HCT116 (cell line): ENCODE data around the gene EIPR1. TPM values are rescaled to one million over a fixed set of nuclear protein-coding genes. Genes with fewer than 3 reads are reported as not detected.

Experiments
- ATAC-seq: fragments of 200-7000 bp; cut with Tn5 transposase; 2 replicates; pipeline ENCODE4 v1.9.1; 2020; ENCODE audit warnings: mild to moderate bottlenecking, moderate library complexity
- BruUV-seq: library from RNA; stranded (reverse); fragments of 400-500 nt; replicated peaks from 2 replicates; lab custom pipeline; 2021; lab: Mats Ljungman, UMichigan
- CTCF ChIA-PET: fragments of 300-600 bp; sonication (Branson Sonifier 250); formaldehyde crosslinking; loops from one replicate; lab custom pipeline; 2021; ENCODE audit warnings: antibody characterized with exemption; lab: Charles Lee
- POLR2A ChIA-PET: fragments of 300-600, 350-600 bp; sonication (Branson Sonifier 250); formaldehyde crosslinking; loops from one replicate; lab custom pipeline; 2021; ENCODE audit warnings: antibody characterized with exemption; lab: Charles Lee
- RAD21 ChIA-PET, 2 experiments: fragments of 300-600 bp; sonication (Branson Sonifier 250); formaldehyde crosslinking; loops; one replicate each; lab custom pipeline; 2023; ENCODE audit warnings: low total read pairs in 2 of 2; ENCODE audit not compliant: uncharacterized antibody in 2 of 2, unreplicated experiment in 2 of 2, low non-redundant PET in 1 of 2; lab: Charles Lee
- DNase-seq: peaks from one replicate; pipeline ENCODE4 v3.0.0-alpha.2; 2010; ENCODE audit warnings: low read depth, low spot score
- H2AFZ ChIP-seq: fragments of 200-600 bp; shearing (Covaris generic), sonication (generic); 2 replicates; pipeline ENCODE4 v1.6.1; 2017; ENCODE audit warnings: low read depth, mixed run types, mixed read lengths, antibody characterized with exemption, low read length; ENCODE audit not compliant: poor library complexity, severe bottlenecking
- H3K27ac ChIP-seq: 2 replicates; pipeline ENCODE4 v1.5.1; 2012; ENCODE audit warnings: low read depth, low read length
- H3K27me3 ChIP-seq: fragments of 200-600 bp; sonication (generic); 2 replicates; pipeline ENCODE4 v1.6.1; 2016; ENCODE audit warnings: mixed run types, low read length, mixed read lengths; ENCODE audit not compliant: insufficient read depth
- H3K36me3 ChIP-seq, 2 experiments: fragments of 200-500 bp in 1 of 2; fragments of 200-600 bp in 1 of 2; sonication (Bioruptor generic) in 1 of 2; sonication (generic) in 1 of 2; 2 replicates each; pipeline versions ENCODE4 v1.5.1 to v1.6.1; 2014 to 2016; ENCODE audit warnings: low read length in 2 of 2, inconsistent platforms in 1 of 2, mixed read lengths in 1 of 2, mixed run types in 1 of 2; ENCODE audit not compliant: insufficient read depth in 2 of 2, control insufficient read depth in 1 of 2
- H3K4me1 ChIP-seq, 2 experiments: fragments of 200-600 bp in 1 of 2; sonication (generic) in 1 of 2; 2 replicates each; pipeline versions ENCODE4 v1.5.1 to v1.6.1; 2012 to 2017; ENCODE audit warnings: low read length in 2 of 2, inconsistent platforms in 1 of 2, mild to moderate bottlenecking in 1 of 2, mixed read lengths in 1 of 2, mixed run types in 1 of 2, moderate library complexity in 1 of 2; ENCODE audit not compliant: insufficient read depth in 2 of 2, control insufficient read depth in 1 of 2
- H3K4me2 ChIP-seq: fragments of 200-600 bp; sonication (generic); 2 replicates; pipeline ENCODE4 v1.6.1; 2017; ENCODE audit warnings: mixed run types, low read length, mixed read lengths
- H3K4me3 ChIP-seq, 2 experiments: fragments of 200-600 bp in 1 of 2; sonication (generic) in 1 of 2; replicated peaks in 1 of 2; 2 replicates each; pipeline ENCODE4 v1.5.1; 2011 to 2016; ENCODE audit warnings: low read length in 2 of 2, control low read depth in 1 of 2, low read depth in 1 of 2, mild to moderate bottlenecking in 1 of 2, mixed read lengths in 1 of 2, mixed run types in 1 of 2
- H3K79me2 ChIP-seq: fragments of 200-600 bp; sonication (generic); 2 replicates; pipeline ENCODE4 v1.6.1; 2017; ENCODE audit warnings: mild to moderate bottlenecking, mixed run types, low read length, moderate library complexity, mixed read lengths; ENCODE audit not compliant: insufficient read depth
- H3K9ac ChIP-seq: fragments of 200-600 bp; sonication (generic); 2 replicates; pipeline ENCODE4 v1.6.1; 2016; ENCODE audit warnings: low read length, mixed read lengths
- H3K9me2 ChIP-seq: fragments of 200-600 bp; sonication (generic), shearing (Covaris generic); 2 replicates; pipeline ENCODE4 v1.6.1; 2017; ENCODE audit warnings: mixed run types, mild to moderate bottlenecking, moderate library complexity; ENCODE audit not compliant: insufficient read depth
- H3K9me3 ChIP-seq, 2 experiments: fragments of 200-500 bp in 1 of 2; fragments of 200-600 bp in 1 of 2; sonication (Bioruptor generic) in 1 of 2; sonication (generic) in 1 of 2; 2 replicates each; pipeline ENCODE4 v1.6.1; 2014 to 2017; ENCODE audit warnings: low read length in 2 of 2, mixed read lengths in 2 of 2, inconsistent platforms in 1 of 2, low read depth in 1 of 2, mild to moderate bottlenecking in 1 of 2, mixed run types in 1 of 2, moderate library complexity in 1 of 2; ENCODE audit not compliant: control insufficient read depth in 1 of 2, insufficient read depth in 1 of 2
- H4K20me1 ChIP-seq: fragments of 200-600 bp; sonication (generic), shearing (Covaris generic); 2 replicates; pipeline ENCODE4 v1.6.1; 2017; ENCODE audit warnings: mixed run types, mild to moderate bottlenecking, moderate library complexity; ENCODE audit not compliant: insufficient read depth
- CBX3 ChIP-seq: IDR thresholded peaks from 2 replicates; pipeline ENCODE4 v1.6.1; 2012; ENCODE audit warnings: low read depth
- CTCF ChIP-seq, 3 experiments: fragments of 200-600 bp in 1 of 3; sonication (generic) in 1 of 3; IDR thresholded peaks in 2 of 3; conservative IDR thresholded peaks in 1 of 3; 2 replicates each; pipeline ENCODE4 v1.5.1; 2012 to 2017; ENCODE audit warnings: low read depth in 2 of 3, low read length in 2 of 3, antibody characterized with exemption in 1 of 3, borderline replicate concordance in 1 of 3, control low read depth in 1 of 3, mild to moderate bottlenecking in 1 of 3, mixed read lengths in 1 of 3, mixed run types in 1 of 3, moderate library complexity in 1 of 3; ENCODE audit not compliant: insufficient read depth in 1 of 3
- EZH2phosphoT487 ChIP-seq: fragments of 200-600 bp; IDR thresholded peaks from 2 replicates; pipeline ENCODE4 v1.6.1; 2018; ENCODE audit warnings: antibody characterized with exemption, borderline replicate concordance
- FOSL1 ChIP-seq: IDR thresholded peaks from 2 replicates; pipeline ENCODE4 v1.6.1; 2012; ENCODE audit warnings: low read depth
- JUND ChIP-seq: IDR thresholded peaks from 2 replicates; pipeline ENCODE4 v1.6.1; 2012
- MAX ChIP-seq: IDR thresholded peaks from 2 replicates; pipeline ENCODE4 v1.6.1; 2012
- POLR2A ChIP-seq: IDR thresholded peaks from 2 replicates; pipeline ENCODE4 v1.7.0; 2011; ENCODE audit warnings: borderline replicate concordance; ENCODE audit not compliant: insufficient read depth, insufficient read length; ENCODE audit errors: extremely low read depth
- POLR2AphosphoS5 ChIP-seq: IDR thresholded peaks from 2 replicates; pipeline ENCODE4 v1.6.1; 2011; ENCODE audit warnings: mild to moderate bottlenecking, low read depth, low read length, moderate library complexity
- SIN3A ChIP-seq: IDR thresholded peaks from 2 replicates; pipeline ENCODE4 v1.6.1; 2012; ENCODE audit warnings: low read depth
- SP1 ChIP-seq: IDR thresholded peaks from 2 replicates; pipeline ENCODE4 v1.6.1; 2012; ENCODE audit warnings: low read depth
- SRF ChIP-seq: IDR thresholded peaks from 2 replicates; pipeline ENCODE4 v1.6.1; 2012; ENCODE audit warnings: low read depth
- TCF7L2 ChIP-seq: IDR thresholded peaks from 2 replicates; pipeline ENCODE4 v1.7.0; 2011; ENCODE audit warnings: borderline replicate concordance, inconsistent platforms; ENCODE audit not compliant: insufficient read depth, insufficient read length; ENCODE audit errors: extremely low read depth
- ZNF274 ChIP-seq: fragments of 200-500 bp; sonication (Bioruptor generic); IDR thresholded peaks from 2 replicates; pipeline ENCODE4 v1.6.1; 2014; ENCODE audit warnings: mild to moderate bottlenecking, low read depth, low read length, inconsistent platforms
- intact Hi-C: fragments of 100-400 bp; cut with micrococcal nuclease; formaldehyde crosslinking; loops from 2 replicates; pipeline ENCODE4 v1.10.0; 2022
- total RNA-seq: library from RNA; stranded (reverse); gene quantifications from one replicate; pipeline ENCODE4 v1.2.1, GENCODE V29; 2021; ENCODE audit not compliant: unreplicated experiment

Gene EIPR1
- total RNA-seq, 1 experiment from 2014 or later: 36.9 TPM

GRCh38 chr2:3345621-3346020 is 32.0 kb downstream of the EIPR1 start:
- H3K9me3 ChIP-seq: no peaks in the 10 kb centered on the region
- no peaks in the 10 kb centered on the region for H3K27me3 ChIP-seq
- no peak for TF ChIP-seq MAX
- TF ChIP-seq ZNF274: no peak
- no peak for TF ChIP-seq SP1
- no peak for TF ChIP-seq POLR2A
- TF ChIP-seq TCF7L2: no peak
- no peak for TF ChIP-seq FOSL1
- TF ChIP-seq POLR2AphosphoS5: no peak
- TF ChIP-seq EZH2phosphoT487: no peak
- TF ChIP-seq SRF: no peak
- TF ChIP-seq CTCF (IDR thresholded peaks at IDR 0.05 in 2 of 3, conservative IDR thresholded peaks at IDR 0.05 in 1 of 3; ENCODE audit: borderline replicate concordance in 1 of 3, insufficient read depth in 1 of 3, low read depth in 2 of 3, low read length in 2 of 3): no peak
- TF ChIP-seq CBX3: no peak
- no peak for TF ChIP-seq JUND
- TF ChIP-seq SIN3A: no peak
- H3K79me2 ChIP-seq: peaks cover 3% of the 10 kb centered on the region; the same call in 1 of the 2 replicates
- ATAC-seq (no peak), DNase-seq (no peak)
- no TSS peak for BruUV-seq
- H3K4me1 ChIP-seq: no peaks in the 10 kb centered on the region
- ChIA-PET RAD21 (no interaction called here), CTCF (no interaction called here), POLR2A (no interaction called here)
- H3K36me3 ChIP-seq: peaks cover 0 to 2% of the 10 kb centered on the region in 2 experiments; a peak in 1 of 4 replicates
- no peak overlapping the region for H3K27ac ChIP-seq
- no peak overlapping the region for H3K4me2 ChIP-seq
- intact Hi-C loops: no loop called here
- no peak overlapping the region for H3K4me3 ChIP-seq
- no peaks in the 10 kb centered on the region for H3K9me2 ChIP-seq
- no peak overlapping the region for H3K9ac ChIP-seq
- no peak overlapping the region for H2AFZ ChIP-seq
- H4K20me1 ChIP-seq: no peaks in the 10 kb centered on the region
